Subcutaneous abdominal adipose tissue (tissue), 5 donors: ENCODE data around the gene PROM2.

Experiments used
- H3K27ac ChIP-seq: one replicate; pipeline ENCODE4 v1.7.0; 2013; ENCODE audit warnings: low read depth, mild to moderate bottlenecking, inconsistent platforms, low read length, moderate library complexity
- H3K27me3 ChIP-seq, 5 donors: one replicate each; pipeline ENCODE4 v1.7.0; 2013; ENCODE audit warnings: low read length in 5 of 5, inconsistent platforms in 1 of 5; ENCODE audit not compliant: control insufficient read depth in 5 of 5, insufficient read depth in 4 of 5
- H3K36me3 ChIP-seq, 5 donors: one replicate each; pipeline ENCODE4 v1.7.0; 2013; ENCODE audit warnings: low read length in 5 of 5; ENCODE audit not compliant: control insufficient read depth in 5 of 5, insufficient read depth in 5 of 5
- H3K4me1 ChIP-seq, 5 donors: one replicate each; pipeline ENCODE4 v1.7.0; 2013; ENCODE audit warnings: low read length in 5 of 5, mild to moderate bottlenecking in 3 of 5, moderate library complexity in 1 of 5; ENCODE audit not compliant: control insufficient read depth in 5 of 5, insufficient read depth in 5 of 5
- H3K4me3 ChIP-seq, 5 donors: one replicate each; pipeline ENCODE4 v1.7.0; 2013; ENCODE audit warnings: low read length in 5 of 5, low read depth in 1 of 5
- H3K9ac ChIP-seq, 5 donors: one replicate each; pipeline ENCODE4 v1.7.0; 2013; ENCODE audit warnings: low read length in 5 of 5, mild to moderate bottlenecking in 4 of 5, moderate library complexity in 3 of 5
- H3K9me3 ChIP-seq, 5 donors: one replicate each; pipeline ENCODE4 v1.7.0; 2013; ENCODE audit warnings: low read length in 5 of 5; ENCODE audit not compliant: control insufficient read depth in 5 of 5
- donor health status: healthy.
- donor health status: healthy.
- donor health status: healthy.
- donor health status: healthy.
- donor health status: healthy.

Gene PROM2

DNA sequence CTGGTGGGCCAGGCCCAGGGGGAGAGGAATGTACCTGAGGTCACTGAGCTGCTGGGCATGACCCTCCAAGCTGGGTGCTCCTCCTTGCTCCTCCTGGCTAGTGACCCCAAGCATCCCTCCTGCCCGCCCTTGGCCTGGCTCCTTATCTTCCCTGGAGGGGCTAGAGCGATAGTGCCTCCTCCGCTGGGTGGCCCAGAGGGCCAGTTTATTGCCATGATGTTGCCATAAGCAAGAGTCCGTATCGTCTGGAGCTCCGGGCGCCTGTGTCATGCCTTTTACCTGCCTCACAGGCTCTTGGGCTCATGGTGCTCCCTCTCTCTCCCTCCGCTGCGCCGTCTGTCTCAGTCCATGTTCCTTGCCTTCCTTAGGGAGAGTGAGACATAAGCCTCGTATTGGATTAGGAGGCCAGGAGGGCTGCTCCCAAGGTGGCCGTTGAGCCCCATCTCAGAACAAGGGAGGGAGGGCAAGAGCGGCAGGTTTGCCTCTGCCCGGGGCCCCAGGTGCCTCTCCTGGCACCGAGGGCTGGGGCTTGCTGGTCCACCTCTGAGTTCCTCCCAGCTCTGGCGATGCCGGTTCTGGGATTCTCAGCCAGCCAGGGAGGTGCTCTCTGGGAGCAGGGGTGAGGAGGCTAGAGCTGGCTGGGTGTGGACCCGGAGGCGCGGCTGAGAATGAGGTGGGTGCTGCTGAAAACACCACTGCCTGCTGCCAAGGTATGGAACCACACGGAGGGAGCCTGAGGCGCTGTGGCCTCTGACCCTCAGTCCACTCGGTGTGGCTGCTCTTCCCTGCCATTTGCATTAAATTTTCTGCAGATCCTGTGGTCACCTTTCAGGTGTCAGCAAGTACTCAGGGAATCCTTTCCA is 45.5 kb downstream of the PROM2 start:
- Histone ChIP-seq H3K9me3 (no peaks in the 10 kb centered on the region), H3K27ac (no peak overlapping the region), H3K9ac (no peak overlapping the region), H3K27me3 (peaks cover 0 to 12% (median 0%) of the 10 kb centered on the region in 5 donors), H3K4me3 (no peak overlapping the region), H3K36me3 (no peaks in the 10 kb centered on the region), H3K4me1 (peaks cover 0 to 7% (median 0%) of the 10 kb centered on the region in 5 donors)

DNA sequence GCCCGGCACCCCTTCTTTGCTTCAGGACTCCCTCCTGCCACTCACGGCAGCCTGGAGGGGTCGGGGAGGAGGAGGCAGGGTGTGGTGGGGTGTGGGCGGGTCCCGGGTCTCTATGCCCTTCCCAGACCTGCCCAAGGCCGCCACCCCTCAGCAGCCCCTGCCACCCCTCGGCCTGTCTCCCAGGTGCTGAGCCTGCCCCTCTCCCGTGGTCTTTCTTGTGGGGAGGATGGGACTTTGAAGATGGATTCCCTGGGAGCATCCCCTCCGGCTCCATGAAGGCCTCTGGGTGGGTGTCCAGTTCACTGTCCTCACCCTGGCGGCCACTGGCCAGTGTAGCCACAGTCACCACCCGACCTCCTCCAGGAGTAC is 46.1 kb downstream of the PROM2 start:
- Histone ChIP-seq H3K4me1 (peaks cover 0 to 7% (median 0%) of the 10 kb centered on the region in 5 donors), H3K9me3 (no peaks in the 10 kb centered on the region), H3K4me3 (no peak overlapping the region), H3K27ac (no peak overlapping the region), H3K9ac (no peak overlapping the region), H3K36me3 (no peaks in the 10 kb centered on the region), H3K27me3 (peaks cover 0 to 7% (median 0%) of the 10 kb centered on the region in 5 donors)

DNA sequence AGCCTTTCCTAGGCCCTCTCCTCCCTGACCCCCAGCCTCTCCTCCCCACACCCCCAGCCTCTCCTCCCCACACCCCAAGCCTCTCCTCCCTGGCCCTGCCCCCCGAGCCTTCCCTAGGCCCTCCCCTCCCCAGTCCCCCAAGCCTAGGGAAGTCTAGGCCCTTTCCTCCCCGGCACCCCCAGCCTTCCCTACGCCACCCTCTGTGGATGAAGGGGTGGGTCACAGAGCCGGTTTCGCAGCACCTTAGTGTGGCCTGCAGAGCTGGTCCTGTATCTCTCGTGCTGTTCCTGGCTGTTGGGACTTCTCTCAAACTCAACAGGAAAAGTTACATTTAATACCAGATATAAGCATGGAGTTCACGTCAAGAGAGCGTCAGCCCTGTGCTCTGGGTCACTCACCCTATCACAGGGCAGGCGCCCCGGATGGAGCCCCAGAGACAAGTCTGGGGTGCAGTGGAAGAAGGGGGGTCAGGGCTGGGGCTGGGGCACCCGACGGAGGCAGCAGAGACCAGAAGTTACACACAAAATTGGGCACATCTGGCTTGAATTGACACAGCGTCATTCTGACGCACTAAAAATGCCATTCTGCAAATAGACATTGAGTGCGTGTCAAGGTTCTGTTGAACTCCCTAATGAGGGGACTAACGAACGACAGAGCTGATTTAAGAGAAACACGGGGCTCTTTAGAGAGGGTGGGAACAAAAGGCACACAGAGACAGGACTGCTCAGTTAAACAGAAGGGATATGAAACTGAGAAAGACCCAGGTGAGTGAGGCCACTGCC is 46.9 kb downstream of the PROM2 start:
- Histone ChIP-seq H3K27me3 (peaks cover 0 to 7% (median 0%) of the 10 kb centered on the region in 5 donors), H3K9me3 (no peaks in the 10 kb centered on the region), H3K9ac (no peak overlapping the region), H3K4me3 (no peak overlapping the region), H3K27ac (no peak overlapping the region), H3K4me1 (peaks cover 0 to 6% (median 0%) of the 10 kb centered on the region in 5 donors), H3K36me3 (no peaks in the 10 kb centered on the region)

DNA sequence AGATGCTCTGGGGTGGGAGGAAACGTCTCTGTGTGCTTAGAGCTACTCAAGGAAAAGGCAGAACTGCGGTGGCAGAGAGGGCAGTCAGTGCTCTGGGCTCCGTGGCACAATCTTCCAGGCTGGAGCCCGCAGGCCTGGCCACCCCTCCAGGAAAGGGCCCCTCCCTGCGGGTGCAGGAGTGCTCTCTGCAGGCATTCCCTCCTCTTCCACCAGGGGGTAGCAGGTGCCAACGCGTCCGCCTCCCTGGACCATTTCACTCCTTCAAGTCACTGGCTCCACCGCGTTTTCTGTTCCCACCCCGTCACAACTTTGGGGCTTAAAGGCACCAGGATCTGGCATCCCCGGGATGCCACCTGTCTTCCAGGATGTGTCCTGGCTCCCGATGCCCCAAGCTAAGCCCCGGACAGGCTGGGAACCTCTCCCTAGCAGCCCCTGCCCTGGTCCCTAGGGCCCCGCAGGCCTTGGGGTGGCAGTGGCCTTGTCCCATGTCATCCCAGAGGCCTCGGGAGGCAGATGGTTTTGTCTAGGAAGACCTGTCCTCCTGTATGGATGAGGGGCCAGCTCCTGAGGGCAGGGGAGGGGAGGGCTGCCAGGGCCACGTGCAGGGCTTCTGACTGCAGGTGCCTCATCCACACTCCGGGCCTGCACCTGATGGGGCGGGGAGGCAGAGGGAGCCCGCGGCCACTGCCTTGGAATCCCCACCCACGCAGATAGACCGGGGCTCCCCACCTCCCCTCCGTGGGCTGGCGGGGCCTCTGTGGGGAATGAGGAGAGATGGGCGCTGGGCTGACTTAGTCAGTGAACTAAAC is 49.3 kb downstream of the PROM2 start:
- Histone ChIP-seq H3K9ac (no peak overlapping the region), H3K4me3 (no peak overlapping the region), H3K27ac (no peak overlapping the region), H3K36me3 (no peaks in the 10 kb centered on the region), H3K9me3 (no peaks in the 10 kb centered on the region), H3K4me1 (no peaks in the 10 kb centered on the region), H3K27me3 (peaks cover 0 to 13% (median 0%) of the 10 kb centered on the region in 5 donors)

DNA sequence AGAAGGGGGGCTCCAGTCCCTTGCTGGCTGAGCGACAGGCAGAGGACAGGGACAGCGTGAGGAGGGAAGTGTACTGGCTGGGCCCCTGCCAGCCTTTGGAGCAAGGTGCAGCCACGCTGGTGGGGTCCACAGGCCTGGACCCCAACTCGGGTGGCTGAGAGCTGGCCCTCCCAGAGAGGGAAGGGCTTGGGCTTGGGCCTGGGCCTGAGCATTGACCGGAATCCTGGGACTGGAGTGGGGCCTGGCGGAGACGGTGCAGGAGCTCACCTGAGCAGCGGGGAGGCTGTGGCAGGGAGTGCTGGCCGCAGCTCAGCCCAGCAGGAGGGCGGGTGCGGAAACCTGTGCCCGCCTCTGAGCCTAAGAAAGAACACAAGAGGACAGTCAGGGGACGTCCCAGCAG is 50.8 kb downstream of the PROM2 start:
- H3K9me3 ChIP-seq: no peaks in the 10 kb centered on the region
- H3K27ac ChIP-seq: no peak overlapping the region
- H3K36me3 ChIP-seq: no peaks in the 10 kb centered on the region
- no peak overlapping the region for H3K9ac ChIP-seq
- no peak overlapping the region for H3K4me3 ChIP-seq
- no peaks in the 10 kb centered on the region for H3K4me1 ChIP-seq
- peaks cover 0 to 8% (median 0%) of the 10 kb centered on the region in 5 donors for H3K27me3 ChIP-seq

DNA sequence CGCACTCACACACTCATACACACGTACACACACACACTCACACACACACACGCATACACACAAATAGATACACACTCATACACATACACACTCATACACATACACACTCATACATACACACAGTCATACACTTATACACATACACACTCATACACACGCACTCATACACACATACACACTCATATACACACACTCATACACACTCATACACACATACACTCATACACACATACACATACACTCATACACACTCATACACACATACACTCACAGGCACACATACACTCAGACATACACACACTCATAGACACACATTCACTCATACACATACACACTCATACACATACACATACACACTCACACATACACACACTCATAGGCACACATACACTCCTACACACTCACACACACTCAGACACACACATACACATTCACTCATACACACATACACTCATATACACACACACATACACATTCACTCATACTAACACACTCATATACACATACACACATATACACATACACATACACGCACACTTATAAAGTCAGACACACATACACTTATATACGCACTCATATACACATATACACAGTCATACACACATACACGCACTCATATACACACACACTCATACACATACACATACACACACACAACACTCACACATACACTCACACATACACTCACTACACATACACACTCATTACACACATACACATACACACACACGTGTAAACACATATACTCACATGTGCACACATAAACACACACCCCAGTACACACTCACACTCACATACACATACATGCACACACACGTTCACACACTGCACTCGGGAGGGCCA is 51.6 kb downstream of the PROM2 start:
- H3K4me3 ChIP-seq: no peak overlapping the region
- H3K27me3 ChIP-seq: peaks cover 0 to 8% (median under 1%) of the 10 kb centered on the region in 5 donors
- H3K9me3 ChIP-seq: no peaks in the 10 kb centered on the region
- no peaks in the 10 kb centered on the region for H3K36me3 ChIP-seq
- H3K9ac ChIP-seq: no peak overlapping the region
- H3K4me1 ChIP-seq: no peaks in the 10 kb centered on the region
- no peak overlapping the region for H3K27ac ChIP-seq

DNA sequence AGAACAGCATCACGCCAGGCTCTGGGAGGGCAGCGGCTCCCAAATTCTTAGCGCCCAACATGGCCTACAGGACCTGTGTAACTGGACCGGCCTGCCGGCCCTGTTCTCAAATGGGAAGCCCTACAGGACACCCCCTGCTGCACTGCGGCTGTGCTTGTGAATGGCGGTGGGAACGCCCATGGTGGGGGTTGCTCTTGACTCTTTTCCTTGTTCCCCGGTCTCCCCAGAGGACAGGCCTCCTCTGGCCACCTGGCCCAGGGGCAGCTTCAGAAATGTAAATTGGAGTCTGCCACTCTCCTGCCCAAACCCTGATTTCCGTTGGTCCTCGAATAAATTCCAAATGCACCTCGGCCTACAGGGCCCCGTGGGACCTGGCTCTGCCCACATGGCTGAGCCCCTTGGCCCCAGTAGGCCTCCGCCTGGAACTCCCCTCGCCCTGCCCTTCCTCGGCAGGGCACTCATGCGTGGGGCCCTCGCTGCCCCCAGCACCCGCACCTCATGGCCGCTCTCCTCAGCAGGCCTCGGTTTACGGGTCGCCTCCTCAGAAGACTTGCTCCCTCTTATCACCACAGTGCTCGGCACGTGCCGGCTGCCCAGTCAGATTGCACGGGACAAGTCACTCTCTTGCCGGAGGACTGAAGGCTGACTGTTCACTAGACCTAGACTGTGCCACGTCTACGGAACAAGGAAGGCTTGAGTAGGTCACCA is 52.3 kb downstream of the PROM2 start:
- Histone ChIP-seq H3K27ac (no peak overlapping the region), H3K4me3 (no peak overlapping the region), H3K9ac (no peak overlapping the region), H3K36me3 (no peaks in the 10 kb centered on the region), H3K4me1 (no peaks in the 10 kb centered on the region), H3K9me3 (no peaks in the 10 kb centered on the region), H3K27me3 (peaks cover 0 to 8% (median 2%) of the 10 kb centered on the region in 5 donors)

DNA sequence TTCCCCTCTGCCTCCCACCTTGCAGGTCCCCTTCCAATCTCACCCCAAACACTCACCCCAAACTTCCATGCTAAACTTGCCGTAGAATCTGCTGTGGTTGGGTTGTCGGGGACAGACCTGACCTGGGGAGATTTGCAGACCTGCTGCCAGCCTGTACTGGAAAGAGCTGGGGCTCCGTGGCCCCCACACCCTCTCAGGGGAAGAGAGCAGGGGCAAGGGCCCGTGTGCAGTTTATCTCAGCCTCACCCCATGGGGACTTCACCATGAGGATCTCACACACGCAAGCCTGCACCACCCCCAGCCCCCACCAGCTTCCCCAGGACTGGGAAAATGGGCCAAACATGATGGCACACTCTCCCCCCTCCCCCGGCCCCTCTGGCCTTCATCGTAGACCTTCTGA is 53.6 kb downstream of the PROM2 start:
- H3K9me3 ChIP-seq: no peaks in the 10 kb centered on the region
- no peaks in the 10 kb centered on the region for H3K36me3 ChIP-seq
- no peak overlapping the region for H3K4me3 ChIP-seq
- H3K4me1 ChIP-seq: no peaks in the 10 kb centered on the region
- H3K27me3 ChIP-seq: peaks cover 0 to 8% (median 2%) of the 10 kb centered on the region in 5 donors
- H3K9ac ChIP-seq: no peak overlapping the region
- H3K27ac ChIP-seq: no peak overlapping the region
